OCI-LY3 (cell line): ENCODE results near the gene TNNT3.

ENCODE experiments used
- H2AFZ ChIP-seq: fragments of 200-600, 300-600 bp; shearing (Covaris generic); 2 replicates; pipeline ENCODE4 v1.6.0; 2014; ENCODE audit warnings: antibody characterized with exemption, low read depth, low read length
- H3K27ac ChIP-seq: fragments of 200-600, 300-600 bp; sonication (generic); 2 replicates; pipeline ENCODE4 v1.5.1; 2014; ENCODE audit warnings: mild to moderate bottlenecking, low read length, moderate library complexity, mixed read lengths
- H3K27me3 ChIP-seq: fragments of 200-600, 300-600 bp; sonication (generic); 2 replicates; pipeline ENCODE4 v1.6.1; 2014; ENCODE audit warnings: low read depth, low read length, mixed read lengths
- H3K36me3 ChIP-seq: fragments of 200-600, 300-600 bp; sonication (generic); replicated peaks from 2 replicates; pipeline ENCODE3; 2014; ENCODE audit warnings: low read depth, low read length, mixed read lengths
- H3K4me1 ChIP-seq: fragments of 300-600, 200-600 bp; sonication (generic); 2 replicates; pipeline ENCODE4 v1.6.1; 2014; ENCODE audit warnings: low read length, mixed read lengths
- H3K4me2 ChIP-seq: fragments of 200-600, 300-600 bp; sonication (generic); 2 replicates; pipeline ENCODE4 v1.6.1; 2014; ENCODE audit warnings: low read length, mixed read lengths
- H3K4me3 ChIP-seq: fragments of 300-600, 200-600 bp; sonication (generic); 2 replicates; pipeline ENCODE4 v1.5.1; 2014; ENCODE audit warnings: antibody characterized with exemption, mild to moderate bottlenecking, low read length, moderate library complexity
- H3K79me2 ChIP-seq: fragments of 300-600, 200-600 bp; shearing (Covaris generic); 2 replicates; pipeline ENCODE4 v1.6.1; 2014; ENCODE audit warnings: mild to moderate bottlenecking, low read length, mixed read lengths
- H3K9ac ChIP-seq: fragments of 300-600, 200-600 bp; shearing (Covaris generic); 2 replicates; pipeline ENCODE4 v1.6.0; 2014; ENCODE audit warnings: mild to moderate bottlenecking, low read length, moderate library complexity
- H3K9me3 ChIP-seq: fragments of 200-600, 300-600 bp; shearing (Covaris generic); 2 replicates; pipeline ENCODE4 v1.6.1; 2014; ENCODE audit warnings: low read length, mixed read lengths; ENCODE audit not compliant: insufficient read depth
- H4K20me1 ChIP-seq: fragments of 200-600, 300-600 bp; sonication (generic); 2 replicates; pipeline ENCODE4 v1.6.1; 2016; ENCODE audit warnings: low read length, mixed read lengths; ENCODE audit not compliant: insufficient read depth
- EZH2phosphoT487 ChIP-seq: fragments of 200-600 bp; shearing (Covaris generic); IDR thresholded peaks from 2 replicates; pipeline ENCODE4 v1.6.1; 2018; ENCODE audit warnings: antibody characterized with exemption, mixed run types, low read depth
- TF ChIP-seq, protein P1 (sequence below): fragments of 200-600, 300-600 bp; sonication (generic); IDR thresholded peaks from 2 replicates; pipeline ENCODE4 v1.5.1; 2014; ENCODE audit warnings: antibody characterized with exemption, low read length, low read depth

The TNNT3 gene

DNA sequence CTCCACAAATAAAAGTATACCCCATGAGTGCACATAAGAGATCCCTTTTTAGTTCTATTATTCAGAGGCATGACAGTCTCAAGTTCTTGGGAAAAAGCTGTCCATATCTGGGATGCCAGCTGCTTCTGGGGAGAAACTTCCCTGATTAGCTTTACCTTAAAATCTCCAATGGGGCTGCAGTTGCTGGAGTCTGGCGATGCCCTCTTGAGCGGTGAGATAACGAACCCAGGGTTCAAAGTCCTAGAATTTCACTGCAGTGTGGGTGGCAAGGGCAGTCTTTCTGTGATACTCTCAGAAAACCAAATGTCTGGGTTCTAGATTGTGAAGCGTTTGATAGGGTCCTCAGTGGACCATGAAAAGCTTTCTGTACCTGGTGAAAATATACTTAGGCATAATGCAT, 20.4 kb upstream of the TNNT3 start:
- Histone ChIP-seq H3K79me2 (no peaks in the 10 kb centered on the region), H3K27ac (no peak overlapping the region), H4K20me1 (no peaks in the 10 kb centered on the region), H3K36me3 (no peaks in the 10 kb centered on the region), H2AFZ (no peak overlapping the region), H3K4me1 (peaks cover 11% of the 10 kb centered on the region), H3K9me3 (no peaks in the 10 kb centered on the region), H3K4me2 (no peak overlapping the region), H3K4me3 (no peak overlapping the region), H3K9ac (no peak overlapping the region), H3K27me3 (peaks cover 19% of the 10 kb centered on the region)
- TF ChIP-seq, protein P1, sequence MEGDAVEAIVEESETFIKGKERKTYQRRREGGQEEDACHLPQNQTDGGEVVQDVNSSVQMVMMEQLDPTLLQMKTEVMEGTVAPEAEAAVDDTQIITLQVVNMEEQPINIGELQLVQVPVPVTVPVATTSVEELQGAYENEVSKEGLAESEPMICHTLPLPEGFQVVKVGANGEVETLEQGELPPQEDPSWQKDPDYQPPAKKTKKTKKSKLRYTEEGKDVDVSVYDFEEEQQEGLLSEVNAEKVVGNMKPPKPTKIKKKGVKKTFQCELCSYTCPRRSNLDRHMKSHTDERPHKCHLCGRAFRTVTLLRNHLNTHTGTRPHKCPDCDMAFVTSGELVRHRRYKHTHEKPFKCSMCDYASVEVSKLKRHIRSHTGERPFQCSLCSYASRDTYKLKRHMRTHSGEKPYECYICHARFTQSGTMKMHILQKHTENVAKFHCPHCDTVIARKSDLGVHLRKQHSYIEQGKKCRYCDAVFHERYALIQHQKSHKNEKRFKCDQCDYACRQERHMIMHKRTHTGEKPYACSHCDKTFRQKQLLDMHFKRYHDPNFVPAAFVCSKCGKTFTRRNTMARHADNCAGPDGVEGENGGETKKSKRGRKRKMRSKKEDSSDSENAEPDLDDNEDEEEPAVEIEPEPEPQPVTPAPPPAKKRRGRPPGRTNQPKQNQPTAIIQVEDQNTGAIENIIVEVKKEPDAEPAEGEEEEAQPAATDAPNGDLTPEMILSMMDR: no peak
- no peak for TF ChIP-seq EZH2phosphoT487

DNA sequence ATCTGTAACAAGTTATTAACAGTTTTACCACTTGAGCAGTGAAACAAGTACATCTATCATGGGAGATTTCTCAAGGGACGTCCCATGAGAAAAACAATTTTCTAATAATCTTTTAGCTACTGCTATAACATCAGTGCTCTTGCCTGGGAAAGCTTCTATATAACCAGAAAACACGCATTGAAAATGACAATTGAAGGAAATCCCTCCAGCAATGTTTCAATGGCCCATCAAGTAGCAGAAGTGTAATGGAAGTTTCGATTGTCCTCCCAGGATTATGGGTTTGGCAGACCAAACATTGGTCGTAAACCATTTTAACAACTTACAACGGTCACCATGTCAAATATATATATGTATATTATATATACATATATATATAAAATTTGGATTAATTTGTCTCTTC, 19.8 kb upstream of the TNNT3 start:
- H3K4me2 ChIP-seq: no peak overlapping the region
- peaks cover 19% of the 10 kb centered on the region for H3K27me3 ChIP-seq
- H3K79me2 ChIP-seq: no peaks in the 10 kb centered on the region
- TF ChIP-seq, protein P1: no peak
- TF ChIP-seq EZH2phosphoT487: no peak
- H3K4me3 ChIP-seq: no peak overlapping the region
- no peak overlapping the region for H3K27ac ChIP-seq
- no peak overlapping the region for H2AFZ ChIP-seq
- peaks cover 11% of the 10 kb centered on the region for H3K4me1 ChIP-seq
- no peak overlapping the region for H3K9ac ChIP-seq
- H4K20me1 ChIP-seq: no peaks in the 10 kb centered on the region
- H3K36me3 ChIP-seq: no peaks in the 10 kb centered on the region
- H3K9me3 ChIP-seq: no peaks in the 10 kb centered on the region

DNA sequence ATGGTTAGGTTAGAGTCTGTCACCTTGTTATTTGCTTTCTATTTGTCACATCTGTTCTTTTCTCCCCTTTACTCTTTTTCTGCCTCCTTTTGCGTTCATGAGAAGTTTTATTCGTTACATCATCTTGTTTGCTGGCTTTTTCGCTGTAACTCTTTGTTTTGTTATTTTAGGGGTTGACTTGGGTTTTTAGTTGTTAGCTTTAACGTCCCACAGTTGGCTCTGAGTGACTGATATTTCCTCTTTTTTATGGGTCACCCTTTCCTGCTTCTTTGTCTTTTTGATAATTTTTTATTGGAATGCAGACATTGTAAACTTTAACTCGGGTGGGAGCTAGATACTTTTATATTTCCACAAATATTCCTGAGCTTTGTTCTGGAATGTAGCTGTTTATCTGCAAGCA, 13.3 kb upstream of the TNNT3 start:
- Histone ChIP-seq H3K27ac (no peak overlapping the region), H3K79me2 (no peaks in the 10 kb centered on the region), H3K9me3 (no peaks in the 10 kb centered on the region), H3K4me2 (no peak overlapping the region), H3K27me3 (peaks cover 7% of the 10 kb centered on the region; the same call in 1 of the 2 replicates), H2AFZ (no peak overlapping the region), H4K20me1 (no peaks in the 10 kb centered on the region), H3K4me1 (no peaks in the 10 kb centered on the region), H3K36me3 (no peaks in the 10 kb centered on the region), H3K4me3 (no peak overlapping the region), H3K9ac (no peak overlapping the region)
- no peak for TF ChIP-seq EZH2phosphoT487

DNA sequence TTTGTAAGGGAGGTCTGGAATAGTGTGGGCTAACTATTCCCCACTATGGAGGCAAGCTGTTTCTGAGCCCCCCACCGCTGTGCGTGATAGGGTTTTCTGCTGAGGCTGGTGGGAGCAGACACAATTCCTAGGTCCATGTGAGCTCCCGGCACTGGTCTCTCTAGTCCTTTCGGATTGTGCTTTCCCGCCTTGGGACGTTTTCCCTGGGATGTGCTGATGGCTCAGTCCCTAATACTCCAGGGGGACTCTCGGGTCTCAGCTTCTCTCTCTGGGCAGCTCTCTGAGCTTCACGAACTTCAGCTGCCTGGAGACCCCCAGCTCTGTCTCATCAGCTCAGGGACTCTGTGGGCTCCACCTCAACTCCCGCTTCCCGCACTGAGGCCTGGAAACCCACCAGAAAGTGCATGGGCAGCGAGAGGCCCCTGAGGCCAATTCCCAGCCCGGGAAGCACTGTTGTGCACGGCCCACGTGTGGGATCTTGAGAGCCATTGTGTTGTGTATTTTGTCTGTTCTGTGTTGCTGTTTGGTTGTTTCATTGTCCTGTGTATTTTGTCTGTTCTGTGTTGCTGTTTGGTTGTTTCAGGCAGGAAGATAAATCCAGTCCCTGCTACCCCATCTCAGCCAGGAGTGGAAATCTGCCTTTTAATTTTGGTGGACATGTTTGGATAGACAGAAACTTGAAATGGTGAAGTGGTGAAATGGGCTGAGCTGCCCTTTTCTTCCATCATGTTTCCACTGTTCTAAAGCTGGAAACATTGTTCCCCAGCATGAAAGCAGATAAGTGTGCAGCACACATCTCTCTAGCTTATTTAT, 12.7 kb upstream of the TNNT3 start:
- no peak overlapping the region for H3K27ac ChIP-seq
- no peak overlapping the region for H2AFZ ChIP-seq
- TF ChIP-seq EZH2phosphoT487: no peak
- TF ChIP-seq, protein P1: no peak
- H3K79me2 ChIP-seq: no peaks in the 10 kb centered on the region
- no peaks in the 10 kb centered on the region for H3K4me1 ChIP-seq
- no peak overlapping the region for H3K9ac ChIP-seq
- H3K36me3 ChIP-seq: no peaks in the 10 kb centered on the region
- H3K4me3 ChIP-seq: no peak overlapping the region
- no peaks in the 10 kb centered on the region for H3K9me3 ChIP-seq
- H3K27me3 ChIP-seq: peaks cover 7% of the 10 kb centered on the region; the same call in 1 of the 2 replicates
- H4K20me1 ChIP-seq: no peaks in the 10 kb centered on the region
- H3K4me2 ChIP-seq: no peak overlapping the region
